ENCODE data around the gene SEC31B.

SEC31B gene

DNA sequence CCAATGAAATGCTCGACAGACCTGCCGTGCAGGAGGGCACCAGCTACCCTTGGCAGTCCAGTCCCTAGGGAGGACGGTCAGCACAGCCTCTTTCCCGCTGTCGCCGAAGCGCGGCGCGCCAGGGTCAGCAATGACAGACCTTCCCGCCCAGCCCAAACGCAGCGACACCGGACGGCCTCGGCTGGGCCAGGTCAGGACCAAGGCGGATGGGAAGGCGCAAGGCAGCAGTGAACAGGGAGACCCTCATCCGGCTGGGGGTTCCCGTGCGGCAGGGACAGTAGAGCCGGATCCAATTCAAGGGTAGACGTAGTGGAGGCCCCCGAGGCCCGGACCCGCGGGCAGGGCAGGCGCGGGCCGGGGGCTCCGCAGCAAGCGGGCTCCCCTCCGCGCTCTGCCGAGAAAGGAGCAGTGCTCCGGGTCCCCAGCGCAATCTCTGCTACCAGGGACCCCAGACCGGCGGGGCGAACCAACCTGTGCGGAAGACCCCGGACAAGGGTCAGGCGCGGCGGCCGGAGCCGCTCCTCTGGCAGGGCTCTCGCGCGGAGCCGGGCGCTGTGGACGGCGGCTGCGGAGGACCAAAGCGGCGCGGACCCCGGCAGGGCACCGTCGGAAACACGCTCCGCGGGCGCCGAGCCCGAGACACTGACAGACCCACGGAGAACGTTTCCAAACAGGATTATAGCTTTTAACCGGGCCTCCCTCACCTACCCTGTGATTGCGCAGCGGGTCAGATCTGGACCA is at the start of gene SEC31B:
Gene SEC31B, minus strand, starts transcription at position 551 of the 741 bp plus-strand sequence. CDS start 2,909 bp downstream, outside the sequence.
- H3K4me3 ChIP-seq (ENCODE audit: control insufficient read depth, low read depth, low read length), result peak within 1 kb of the TSS; percentile 15

GRCh38 chr10:100568912-100569311 is 49.3 kb upstream of the SEC31B start:
- DNase-seq (ENCODE audit: low read depth), result no peak
- TF ChIP-seq CTCF (IDR thresholded peaks at IDR 0.05; ENCODE audit: control insufficient read depth, insufficient read depth, low read depth, low read length, missing control alignments), result no peak
- no peak overlapping the region for H3K4me3 ChIP-seq (ENCODE audit: control insufficient read depth, low read depth, low read length)

More for the DNA sequence above, at the start of gene SEC31B:
- no peak for DNase-seq (ENCODE audit: low read depth)
- TF ChIP-seq CTCF (IDR thresholded peaks at IDR 0.05; ENCODE audit: control insufficient read depth, insufficient read depth, low read depth, low read length, missing control alignments), result peak; percentile 1

DNA sequence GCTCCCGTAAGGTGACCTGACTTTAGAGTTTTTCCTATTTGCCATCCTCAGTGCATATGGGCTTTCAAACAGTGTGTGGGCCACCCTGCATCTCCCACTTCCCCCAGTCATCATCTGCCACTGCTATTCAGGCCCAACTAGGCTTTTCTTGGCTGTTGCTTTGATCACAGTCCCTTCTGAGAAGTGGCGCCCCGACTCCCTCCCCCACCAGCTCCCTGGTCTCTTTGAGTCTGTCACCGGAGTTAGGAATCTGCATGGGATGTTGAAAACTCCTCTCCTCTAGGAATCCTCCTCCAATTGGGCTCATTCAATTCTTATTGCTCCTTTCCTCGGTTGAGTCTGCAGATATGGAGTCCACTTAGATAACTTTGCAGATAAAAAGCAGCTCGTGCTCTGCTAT is 48.2 kb upstream of the SEC31B start:
- DNase-seq (ENCODE audit: low read depth), result no peak

DNA sequence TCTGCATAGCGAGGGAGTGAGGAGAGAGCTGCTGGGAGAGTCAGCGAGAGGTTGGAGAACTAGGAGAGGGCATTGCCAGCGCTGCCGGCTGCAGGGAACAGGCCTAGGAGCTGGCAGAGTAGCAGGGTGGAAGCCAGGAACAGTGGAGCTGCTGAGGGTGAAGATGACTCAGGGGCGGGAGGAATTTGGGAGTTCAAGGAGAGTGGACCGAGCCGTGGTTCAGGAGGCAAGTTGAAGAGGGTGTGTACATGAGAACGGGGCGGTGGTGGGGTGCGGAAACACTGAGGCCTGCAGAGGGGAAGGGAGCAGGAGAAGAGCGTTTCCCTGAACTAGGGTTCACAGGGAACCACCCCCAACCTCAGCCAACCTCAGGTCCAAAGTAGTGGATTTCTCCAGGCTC is 47.6 kb upstream of the SEC31B start:
- no peak overlapping the region for H3K4me3 ChIP-seq (ENCODE audit: control insufficient read depth, low read depth, low read length)
- TF ChIP-seq CTCF (IDR thresholded peaks at IDR 0.05; ENCODE audit: control insufficient read depth, insufficient read depth, low read depth, low read length, missing control alignments), result no peak
- DNase-seq (ENCODE audit: low read depth), result no peak

More for the DNA sequence above, 48.2 kb upstream of the SEC31B start:
- H3K4me3 ChIP-seq (ENCODE audit: control insufficient read depth, low read depth, low read length), result no peak overlapping the region
- TF ChIP-seq CTCF (IDR thresholded peaks at IDR 0.05; ENCODE audit: control insufficient read depth, insufficient read depth, low read depth, low read length, missing control alignments), result no peak

DNA sequence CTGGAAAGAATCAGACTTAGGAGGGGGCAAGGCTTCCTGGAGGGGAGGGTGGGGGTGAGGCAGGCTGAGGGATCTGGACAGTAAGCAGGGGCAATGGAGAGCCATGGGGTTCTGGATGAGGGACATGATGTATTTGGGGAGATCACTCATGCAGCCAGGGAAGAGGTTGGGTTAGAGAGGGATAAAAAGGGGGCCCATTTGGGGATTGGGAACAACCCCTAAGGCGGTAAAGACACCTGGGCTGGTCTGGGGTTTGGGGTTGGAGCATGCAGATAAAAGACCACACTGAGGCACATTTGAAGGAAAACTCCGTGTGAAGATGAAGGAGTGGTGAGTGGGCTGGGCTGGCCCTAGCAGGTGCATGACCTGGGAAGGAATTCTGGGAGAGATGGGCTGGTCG is 46.9 kb upstream of the SEC31B start:
- H3K4me3 ChIP-seq (ENCODE audit: control insufficient read depth, low read depth, low read length), result no peak overlapping the region
- TF ChIP-seq CTCF (IDR thresholded peaks at IDR 0.05; ENCODE audit: control insufficient read depth, insufficient read depth, low read depth, low read length, missing control alignments), result no peak

DNA sequence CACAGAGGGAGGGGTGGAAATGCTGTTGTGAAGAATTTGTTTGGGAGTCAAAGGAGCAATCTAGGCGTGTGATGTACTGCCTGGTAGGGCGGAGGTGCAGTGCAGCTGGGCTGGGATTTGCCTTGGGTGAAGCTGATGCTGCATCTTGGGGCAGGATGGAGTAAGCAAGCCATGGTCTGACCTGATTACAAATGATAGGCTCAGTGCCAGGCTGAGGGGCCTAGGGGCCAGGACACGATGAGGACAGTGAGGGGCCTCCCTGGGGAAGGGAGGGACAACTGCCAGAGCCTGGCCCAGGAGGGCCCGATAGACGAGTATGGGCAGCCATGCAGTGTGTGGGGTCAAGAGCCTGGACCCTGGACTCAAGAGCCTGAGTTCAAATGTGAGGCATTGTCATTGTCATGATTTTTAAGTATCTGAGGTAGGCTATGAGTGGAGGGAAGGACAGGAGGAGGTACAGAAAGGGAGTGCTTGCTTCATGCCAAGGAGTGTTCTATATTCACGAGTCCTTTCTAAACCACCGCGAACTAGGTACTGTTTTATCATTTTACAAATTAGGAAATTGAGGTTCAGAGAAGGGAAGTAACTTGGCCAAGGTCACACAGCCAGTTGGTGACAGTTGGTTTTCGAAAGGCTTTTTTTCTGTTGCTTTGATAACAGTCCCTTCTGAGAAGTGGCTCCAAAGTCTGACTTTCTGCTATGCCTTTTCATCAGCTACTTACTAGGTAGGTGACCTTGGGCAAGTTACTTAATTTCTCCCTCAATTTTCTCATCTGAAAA is 45.7 kb upstream of the SEC31B start:
- no peak for TF ChIP-seq CTCF (IDR thresholded peaks at IDR 0.05; ENCODE audit: control insufficient read depth, insufficient read depth, low read depth, low read length, missing control alignments)
- no peak overlapping the region for H3K4me3 ChIP-seq (ENCODE audit: control insufficient read depth, low read depth, low read length)
- DNase-seq (ENCODE audit: low read depth), result no peak

More for the DNA sequence above, 46.9 kb upstream of the SEC31B start:
- DNase-seq (ENCODE audit: low read depth), result no peak
